Karpas-422 (cell line): ENCODE measurements around the gene LARGE1. TPM values are rescaled to one million over a fixed set of nuclear protein-coding genes. Genes with fewer than 3 reads are reported as not detected.

Experiments used
- DNase-seq: peaks from one replicate; pipeline ENCODE4 v3.0.0-alpha.2; 2015
- H2AFZ ChIP-seq: fragments of 200-600 bp; sonication (generic); 2 replicates; pipeline ENCODE4 v1.6.1; 2014; ENCODE audit warnings: antibody characterized with exemption, low read length, mixed read lengths
- H3K27ac ChIP-seq: fragments of 200-600 bp; sonication (generic); 2 replicates; pipeline ENCODE4 v1.5.1; 2014; ENCODE audit warnings: mild to moderate bottlenecking, low read length, moderate library complexity
- H3K27me3 ChIP-seq: fragments of 200-600 bp; sonication (generic); 2 replicates; pipeline ENCODE4 v1.6.1; 2014; ENCODE audit warnings: low read length, mixed read lengths
- H3K36me3 ChIP-seq: fragments of 200-600 bp; sonication (generic); 2 replicates; pipeline ENCODE4 v1.6.1; 2014; ENCODE audit warnings: low read length, mixed read lengths; ENCODE audit not compliant: insufficient read depth
- H3K4me1 ChIP-seq: fragments of 200-600 bp; sonication (generic); 2 replicates; pipeline ENCODE4 v1.6.1; 2014; ENCODE audit warnings: mild to moderate bottlenecking, low read length, mixed read lengths
- H3K4me2 ChIP-seq: fragments of 200-600 bp; sonication (generic); 2 replicates; pipeline ENCODE4 v1.6.1; 2014; ENCODE audit warnings: low read length, low read depth, mild to moderate bottlenecking; ENCODE audit not compliant: poor library complexity, severe bottlenecking
- H3K4me3 ChIP-seq: fragments of 200-600 bp; sonication (generic); 2 replicates; pipeline ENCODE4 v1.5.1; 2014; ENCODE audit warnings: mild to moderate bottlenecking, antibody characterized with exemption, low read length, mixed read lengths
- H3K79me2 ChIP-seq: fragments of 200-600 bp; sonication (generic); 2 replicates; pipeline ENCODE4 v1.6.1; 2014; ENCODE audit warnings: mild to moderate bottlenecking, low read length, mixed read lengths
- H3K9ac ChIP-seq: fragments of 200-600 bp; sonication (generic); 2 replicates; pipeline ENCODE4 v1.6.0; 2014; ENCODE audit warnings: low read length
- H3K9me2 ChIP-seq: fragments of 200-600 bp; sonication (generic), shearing (Covaris generic); replicated peaks from 2 replicates; pipeline ENCODE4 v1.6.0; 2014; ENCODE audit warnings: mild to moderate bottlenecking, low read length, moderate library complexity; ENCODE audit not compliant: insufficient read depth
- H3K9me3 ChIP-seq: fragments of 300-700, 200-600 bp; sonication (generic); 2 replicates; pipeline ENCODE4 v1.6.1; 2014; ENCODE audit warnings: low read length, mixed read lengths
- H4K20me1 ChIP-seq: fragments of 200-600 bp; sonication (generic); 2 replicates; pipeline ENCODE4 v1.6.1; 2014; ENCODE audit warnings: mild to moderate bottlenecking, antibody characterized with exemption, low read length, low read depth; ENCODE audit not compliant: insufficient read depth
- total RNA-seq: library from RNA; depleted of rRNA; stranded (reverse); fragments of >200 nt; shearing (Covaris generic); gene quantifications from 2 replicates; pipeline ENCODE4 v1.2.3, GENCODE V29; 2014; ENCODE audit warnings: low replicate concordance

The LARGE1 gene
- total RNA-seq, 1 experiment from 2014 or later, result 0.15 TPM

GRCh38 chr22:33405194-33405593 lies 515.1 kb downstream of the LARGE1 start:
- no peaks in the 10 kb centered on the region for H3K9me2 ChIP-seq
- DNase-seq, result no peak
- no peak overlapping the region for H2AFZ ChIP-seq
- H3K4me1 ChIP-seq, result peaks cover under 1% of the 10 kb centered on the region
- H3K9ac ChIP-seq, result no peak overlapping the region
- no peaks in the 10 kb centered on the region for H4K20me1 ChIP-seq
- H3K4me3 ChIP-seq, result no peak overlapping the region
- no peaks in the 10 kb centered on the region for H3K9me3 ChIP-seq
- H3K27me3 ChIP-seq, result no peaks in the 10 kb centered on the region
- no peak overlapping the region for H3K4me2 ChIP-seq
- H3K79me2 ChIP-seq, result no peaks in the 10 kb centered on the region
- H3K36me3 ChIP-seq, result no peaks in the 10 kb centered on the region
- H3K27ac ChIP-seq, result no peak overlapping the region

GRCh38 chr22:33404723-33405122 lies 515.6 kb downstream of the LARGE1 start:
- Histone ChIP-seq H3K27me3 (no peaks in the 10 kb centered on the region), H3K27ac (no peak overlapping the region), H3K4me2 (no peak overlapping the region), H3K9me2 (no peaks in the 10 kb centered on the region), H3K79me2 (no peaks in the 10 kb centered on the region), H4K20me1 (no peaks in the 10 kb centered on the region), H3K9me3 (no peaks in the 10 kb centered on the region), H3K9ac (no peak overlapping the region), H3K36me3 (no peaks in the 10 kb centered on the region), H2AFZ (no peak overlapping the region), H3K4me3 (no peak overlapping the region), H3K4me1 (peaks cover 5% of the 10 kb centered on the region)
- DNase-seq, result no peak

GRCh38 chr22:33402325-33402724 lies 518.0 kb downstream of the LARGE1 start:
- H3K4me3 ChIP-seq, result no peak overlapping the region
- H4K20me1 ChIP-seq, result no peaks in the 10 kb centered on the region
- H3K36me3 ChIP-seq, result no peaks in the 10 kb centered on the region
- no peak overlapping the region for H3K27ac ChIP-seq
- no peaks in the 10 kb centered on the region for H3K27me3 ChIP-seq
- H3K79me2 ChIP-seq, result no peaks in the 10 kb centered on the region
- no peaks in the 10 kb centered on the region for H3K9me3 ChIP-seq
- H3K9ac ChIP-seq, result no peak overlapping the region
- H3K4me1 ChIP-seq, result peaks cover 6% of the 10 kb centered on the region
- H2AFZ ChIP-seq, result no peak overlapping the region
- H3K4me2 ChIP-seq, result no peak overlapping the region
- no peak for DNase-seq
- no peaks in the 10 kb centered on the region for H3K9me2 ChIP-seq

- Histone ChIP-seq H3K9me2 (no peaks in the 10 kb centered on the region), H2AFZ (no peak overlapping the region), H3K27ac (no peak overlapping the region), H3K4me3 (no peak overlapping the region), H3K36me3 (no peaks in the 10 kb centered on the region), H3K9ac (no peak overlapping the region), H3K79me2 (no peaks in the 10 kb centered on the region), H3K9me3 (no peaks in the 10 kb centered on the region), H3K27me3 (no peaks in the 10 kb centered on the region), H4K20me1 (no peaks in the 10 kb centered on the region), H3K4me1 (peaks cover 6% of the 10 kb centered on the region), H3K4me2 (no peak overlapping the region)
- DNase-seq, result no peak
Observed at GRCh38 chr22:33401291-33401690, 519.0 kb downstream of the LARGE1 start.

GRCh38 chr22:33400891-33401290 lies 519.4 kb downstream of the LARGE1 start:
- Histone ChIP-seq H3K9me3 (no peaks in the 10 kb centered on the region), H3K4me3 (no peak overlapping the region), H4K20me1 (no peaks in the 10 kb centered on the region), H3K36me3 (no peaks in the 10 kb centered on the region), H3K27me3 (no peaks in the 10 kb centered on the region), H3K79me2 (no peaks in the 10 kb centered on the region), H3K9ac (no peak overlapping the region), H2AFZ (no peak overlapping the region), H3K4me2 (no peak overlapping the region), H3K4me1 (peaks cover 6% of the 10 kb centered on the region), H3K27ac (no peak overlapping the region), H3K9me2 (no peaks in the 10 kb centered on the region)
- DNase-seq, result no peak

- DNase-seq, result no peak
- Histone ChIP-seq H4K20me1 (no peaks in the 10 kb centered on the region), H3K4me3 (no peak overlapping the region), H3K9me3 (no peaks in the 10 kb centered on the region), H2AFZ (no peak overlapping the region), H3K36me3 (no peaks in the 10 kb centered on the region), H3K4me1 (peaks cover 6% of the 10 kb centered on the region), H3K79me2 (no peaks in the 10 kb centered on the region), H3K27me3 (no peaks in the 10 kb centered on the region), H3K9ac (no peak overlapping the region), H3K27ac (no peak overlapping the region), H3K4me2 (no peak overlapping the region), H3K9me2 (no peaks in the 10 kb centered on the region)
Observed at GRCh38 chr22:33400061-33400840, 520.0 kb downstream of the LARGE1 start.

GRCh38 chr22:33397381-33397907 lies 522.8 kb downstream of the LARGE1 start:
- H3K79me2 ChIP-seq, result no peaks in the 10 kb centered on the region
- no peak overlapping the region for H3K27ac ChIP-seq
- no peaks in the 10 kb centered on the region for H3K27me3 ChIP-seq
- no peak overlapping the region for H3K9ac ChIP-seq
- H3K9me2 ChIP-seq, result no peaks in the 10 kb centered on the region
- DNase-seq, result no peak
- H3K36me3 ChIP-seq, result no peaks in the 10 kb centered on the region
- no peaks in the 10 kb centered on the region for H3K9me3 ChIP-seq
- H3K4me3 ChIP-seq, result no peak overlapping the region
- no peak overlapping the region for H3K4me2 ChIP-seq
- no peaks in the 10 kb centered on the region for H4K20me1 ChIP-seq
- no peak overlapping the region for H2AFZ ChIP-seq
- H3K4me1 ChIP-seq, result peaks cover 6% of the 10 kb centered on the region

- Histone ChIP-seq H3K4me2 (no peak overlapping the region), H3K36me3 (no peaks in the 10 kb centered on the region), H3K79me2 (no peaks in the 10 kb centered on the region), H2AFZ (no peak overlapping the region), H3K4me1 (no peaks in the 10 kb centered on the region), H3K4me3 (no peak overlapping the region), H3K9ac (no peak overlapping the region), H3K9me3 (no peaks in the 10 kb centered on the region), H3K27ac (no peak overlapping the region), H3K27me3 (no peaks in the 10 kb centered on the region), H4K20me1 (no peaks in the 10 kb centered on the region), H3K9me2 (no peaks in the 10 kb centered on the region)
- DNase-seq, result no peak
Observed at GRCh38 chr22:33393432-33393831, 526.8 kb downstream of the LARGE1 start.
